ENCODE results near the gene ATP6V0A1. TPM values are rescaled to one million over a fixed set of nuclear protein-coding genes. Genes with fewer than 3 reads are reported as not detected.

ATP6V0A1 gene
- polyA plus RNA-seq, 1 donor from 2014 or later, result 92.1 TPM

DNA sequence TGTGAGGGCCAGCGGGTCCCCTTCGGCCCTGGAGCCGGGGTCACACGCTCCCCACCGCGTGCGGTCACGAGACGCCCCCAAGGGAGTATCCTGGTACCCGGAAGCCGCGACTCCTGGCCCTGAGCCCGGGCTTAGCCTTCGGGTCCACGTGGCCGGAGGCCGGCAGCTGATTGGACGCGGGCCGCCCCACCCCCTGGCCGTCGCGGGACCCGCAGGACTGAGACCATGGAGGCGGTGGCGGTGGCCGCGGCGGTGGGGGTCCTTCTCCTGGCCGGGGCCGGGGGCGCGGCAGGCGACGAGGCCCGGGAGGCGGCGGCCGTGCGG, 77.3 kb downstream of the ATP6V0A1 start, which contains the start of gene NAGLU:
Gene NAGLU, plus strand, starts transcription at position 194 of the 324 bp plus-strand sequence. Its CDS starts 32 bp downstream, at position 226.
- Histone ChIP-seq H3K9ac (ENCODE audit: low read length) (peak within 1 kb of the TSS; percentile 68), H3K27ac (ENCODE audit: low read length) (peak within 1 kb of the TSS; percentile 49), H3K4me3 (ENCODE audit: low read length) (peak within 1 kb of the TSS; percentile 81), H4K20me1 (ENCODE audit: insufficient read depth) (no peaks in the 10 kb centered on the region), H3K9me3 (ENCODE audit: low read length) (no peaks in the 10 kb centered on the region), H3K9me2 (ENCODE audit: insufficient read depth, low read length) (no peaks in the 10 kb centered on the region), H2AFZ (ENCODE audit: low read depth, low read length) (peak within 1 kb of the TSS; percentile 40), H3K4me2 (ENCODE audit: low read length) (peak within 1 kb of the TSS; percentile 59), H3K79me2 (replicated peaks; ENCODE audit: insufficient read depth, low read length) (no peaks in the 10 kb centered on the region), H3K36me3 (ENCODE audit: insufficient read depth, low read length) (no peaks in the 10 kb centered on the region), H3K27me3 (ENCODE audit: insufficient read depth, low read depth, low read length) (no peaks in the 10 kb centered on the region), H3F3A (ENCODE audit: insufficient read depth, low read length, poor library complexity, severe bottlenecking) (no peaks in the 10 kb centered on the region)
- peak; percentile 67 for TF ChIP-seq POLR2AphosphoS5 (IDR thresholded peaks at IDR 0.05)
- TF ChIP-seq, protein P1, sequence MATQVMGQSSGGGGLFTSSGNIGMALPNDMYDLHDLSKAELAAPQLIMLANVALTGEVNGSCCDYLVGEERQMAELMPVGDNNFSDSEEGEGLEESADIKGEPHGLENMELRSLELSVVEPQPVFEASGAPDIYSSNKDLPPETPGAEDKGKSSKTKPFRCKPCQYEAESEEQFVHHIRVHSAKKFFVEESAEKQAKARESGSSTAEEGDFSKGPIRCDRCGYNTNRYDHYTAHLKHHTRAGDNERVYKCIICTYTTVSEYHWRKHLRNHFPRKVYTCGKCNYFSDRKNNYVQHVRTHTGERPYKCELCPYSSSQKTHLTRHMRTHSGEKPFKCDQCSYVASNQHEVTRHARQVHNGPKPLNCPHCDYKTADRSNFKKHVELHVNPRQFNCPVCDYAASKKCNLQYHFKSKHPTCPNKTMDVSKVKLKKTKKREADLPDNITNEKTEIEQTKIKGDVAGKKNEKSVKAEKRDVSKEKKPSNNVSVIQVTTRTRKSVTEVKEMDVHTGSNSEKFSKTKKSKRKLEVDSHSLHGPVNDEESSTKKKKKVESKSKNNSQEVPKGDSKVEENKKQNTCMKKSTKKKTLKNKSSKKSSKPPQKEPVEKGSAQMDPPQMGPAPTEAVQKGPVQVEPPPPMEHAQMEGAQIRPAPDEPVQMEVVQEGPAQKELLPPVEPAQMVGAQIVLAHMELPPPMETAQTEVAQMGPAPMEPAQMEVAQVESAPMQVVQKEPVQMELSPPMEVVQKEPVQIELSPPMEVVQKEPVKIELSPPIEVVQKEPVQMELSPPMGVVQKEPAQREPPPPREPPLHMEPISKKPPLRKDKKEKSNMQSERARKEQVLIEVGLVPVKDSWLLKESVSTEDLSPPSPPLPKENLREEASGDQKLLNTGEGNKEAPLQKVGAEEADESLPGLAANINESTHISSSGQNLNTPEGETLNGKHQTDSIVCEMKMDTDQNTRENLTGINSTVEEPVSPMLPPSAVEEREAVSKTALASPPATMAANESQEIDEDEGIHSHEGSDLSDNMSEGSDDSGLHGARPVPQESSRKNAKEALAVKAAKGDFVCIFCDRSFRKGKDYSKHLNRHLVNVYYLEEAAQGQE (IDR thresholded peaks at IDR 0.05; ENCODE audit: borderline replicate concordance), result no peak

DNA sequence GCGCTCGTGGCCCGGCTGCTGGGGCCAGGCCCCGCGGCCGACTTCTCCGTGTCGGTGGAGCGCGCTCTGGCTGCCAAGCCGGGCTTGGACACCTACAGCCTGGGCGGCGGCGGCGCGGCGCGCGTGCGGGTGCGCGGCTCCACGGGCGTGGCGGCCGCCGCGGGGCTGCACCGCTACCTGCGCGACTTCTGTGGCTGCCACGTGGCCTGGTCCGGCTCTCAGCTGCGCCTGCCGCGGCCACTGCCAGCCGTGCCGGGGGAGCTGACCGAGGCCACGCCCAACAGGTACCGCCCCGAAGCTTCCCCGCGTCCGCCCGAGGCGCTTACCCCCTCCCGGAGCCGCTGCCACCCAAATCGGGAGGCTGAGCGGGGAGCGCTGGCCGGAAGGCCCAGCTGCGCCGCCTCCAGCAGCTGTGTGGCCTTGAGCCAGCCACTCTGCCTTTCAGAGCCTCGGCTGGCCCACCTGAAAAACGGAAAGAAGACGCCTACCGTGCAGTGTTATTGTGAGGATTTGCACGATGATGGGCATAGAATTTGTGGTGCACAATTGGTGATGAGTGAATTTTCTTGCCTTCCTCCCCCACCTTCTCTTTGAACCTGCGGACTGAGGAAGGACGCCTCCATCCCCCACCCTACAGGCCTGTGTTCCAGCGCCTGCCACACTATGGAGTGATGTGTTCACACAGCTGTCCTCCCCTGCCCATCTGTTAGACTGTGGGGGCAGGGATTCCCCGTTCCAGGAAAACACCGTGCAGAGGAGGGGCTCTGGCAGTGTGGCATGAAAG, 77.9 kb downstream of the ATP6V0A1 start:
- Histone ChIP-seq H2AFZ (ENCODE audit: low read depth, low read length) (peak overlapping the region; percentile 40), H3K36me3 (ENCODE audit: insufficient read depth, low read length) (no peaks in the 10 kb centered on the region), H4K20me1 (ENCODE audit: insufficient read depth) (no peaks in the 10 kb centered on the region), H3F3A (ENCODE audit: insufficient read depth, low read length, poor library complexity, severe bottlenecking) (no peaks in the 10 kb centered on the region), H3K27me3 (ENCODE audit: insufficient read depth, low read depth, low read length) (no peaks in the 10 kb centered on the region), H3K9me3 (ENCODE audit: low read length) (no peaks in the 10 kb centered on the region), H3K27ac (ENCODE audit: low read length) (peak overlapping the region; percentile 49), H3K79me2 (replicated peaks; ENCODE audit: insufficient read depth, low read length) (no peaks in the 10 kb centered on the region), H3K9me2 (ENCODE audit: insufficient read depth, low read length) (no peaks in the 10 kb centered on the region), H3K4me3 (ENCODE audit: low read length) (peak overlapping the region; percentile 81), H3K9ac (ENCODE audit: low read length) (peak overlapping the region; percentile 68), H3K4me2 (ENCODE audit: low read length) (peak overlapping the region; percentile 59)
- TF ChIP-seq SMC3 (conservative IDR thresholded peaks at IDR 0.05; ENCODE audit: poor library complexity), result no peak
- TF ChIP-seq MXI1 (conservative IDR thresholded peaks at IDR 0.05; ENCODE audit: poor library complexity, severe bottlenecking), result peak; percentile 85
- TF ChIP-seq, protein P1 (IDR thresholded peaks at IDR 0.05; ENCODE audit: borderline replicate concordance), result no peak
- TF ChIP-seq, protein P2, sequence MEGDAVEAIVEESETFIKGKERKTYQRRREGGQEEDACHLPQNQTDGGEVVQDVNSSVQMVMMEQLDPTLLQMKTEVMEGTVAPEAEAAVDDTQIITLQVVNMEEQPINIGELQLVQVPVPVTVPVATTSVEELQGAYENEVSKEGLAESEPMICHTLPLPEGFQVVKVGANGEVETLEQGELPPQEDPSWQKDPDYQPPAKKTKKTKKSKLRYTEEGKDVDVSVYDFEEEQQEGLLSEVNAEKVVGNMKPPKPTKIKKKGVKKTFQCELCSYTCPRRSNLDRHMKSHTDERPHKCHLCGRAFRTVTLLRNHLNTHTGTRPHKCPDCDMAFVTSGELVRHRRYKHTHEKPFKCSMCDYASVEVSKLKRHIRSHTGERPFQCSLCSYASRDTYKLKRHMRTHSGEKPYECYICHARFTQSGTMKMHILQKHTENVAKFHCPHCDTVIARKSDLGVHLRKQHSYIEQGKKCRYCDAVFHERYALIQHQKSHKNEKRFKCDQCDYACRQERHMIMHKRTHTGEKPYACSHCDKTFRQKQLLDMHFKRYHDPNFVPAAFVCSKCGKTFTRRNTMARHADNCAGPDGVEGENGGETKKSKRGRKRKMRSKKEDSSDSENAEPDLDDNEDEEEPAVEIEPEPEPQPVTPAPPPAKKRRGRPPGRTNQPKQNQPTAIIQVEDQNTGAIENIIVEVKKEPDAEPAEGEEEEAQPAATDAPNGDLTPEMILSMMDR (IDR thresholded peaks at IDR 0.05; ENCODE audit: poor library complexity, severe bottlenecking), result peak; percentile 47

Data from neural cell (in vitro differentiated cells).